Ovary (tissue), 3 donors: ENCODE data around the gene CARMIL1.

Experiments
- CTCF ChIP-seq, 3 donors: fragments of 450-650 bp in 2 of 3; fragments of 200-600 bp in 1 of 3; IDR thresholded peaks; one replicate each; pipeline versions ENCODE4 v1.5.1 to v1.8.0; 2016 to 2022; ENCODE audit warnings: antibody characterized with exemption in 3 of 3, mild to moderate bottlenecking in 1 of 3
- EP300 ChIP-seq: sonication (generic); formaldehyde crosslinking; IDR thresholded peaks from one replicate; pipeline ENCODE4 v1.6.1; 2017; ENCODE audit warnings: antibody characterized with exemption
- POLR2A ChIP-seq: fragments of 450-650 bp; IDR thresholded peaks from one replicate; pipeline ENCODE4 v1.6.1; 2017; ENCODE audit warnings: antibody characterized with exemption, mild to moderate bottlenecking, moderate library complexity
- donor health status: DM: no; HTN: no; CAD: no.

GRCh38 chr6:25486550-25486949 lies 207.4 kb downstream of the CARMIL1 start:
- no peak for TF ChIP-seq POLR2A
- no peak for TF ChIP-seq CTCF (IDR thresholded peaks at IDR 0.05)
- no peak for TF ChIP-seq EP300
